Ovary (tissue), 9 donors: ENCODE results near the gene SMYD1. TPM values are rescaled to one million over a fixed set of nuclear protein-coding genes. Genes with fewer than 3 reads are reported as not detected.

Experiments used
- DNase-seq, 5 donors: peaks; one replicate each; pipeline ENCODE4 v3.0.0-alpha.2; 2019 to 2020
- H3K27ac ChIP-seq, 2 donors: fragments of 200-600 bp; one replicate each; pipeline versions ENCODE4 v1.5.1 to v1.8.0; 2019 to 2022
- H3K27me3 ChIP-seq: fragments of 200-600 bp; one replicate; pipeline ENCODE4 v1.8.0; 2022
- H3K36me3 ChIP-seq: fragments of 200-600 bp; sonication (generic); one replicate; pipeline ENCODE4 v1.5.1; 2019
- H3K4me1 ChIP-seq: one replicate; pipeline ENCODE4 v1.8.1; 2013; ENCODE audit warnings: mild to moderate bottlenecking, moderate library complexity; ENCODE audit not compliant: insufficient read depth
- H3K4me3 ChIP-seq: fragments of 200-600 bp; sonication (generic); one replicate; pipeline ENCODE4 v1.5.1; 2017
- H3K9me3 ChIP-seq, 2 donors: fragments of 200-600 bp in 1 of 2; sonication (generic) in 1 of 2; one replicate each; pipeline versions ENCODE4 v1.5.1 to v1.8.1; 2013 to 2019; ENCODE audit warnings: mild to moderate bottlenecking in 1 of 2, moderate library complexity in 1 of 2
- EP300 ChIP-seq: sonication (generic); formaldehyde crosslinking; IDR thresholded peaks from one replicate; pipeline ENCODE4 v1.6.1; 2017; ENCODE audit warnings: antibody characterized with exemption
- POLR2A ChIP-seq: fragments of 450-650 bp; IDR thresholded peaks from one replicate; pipeline ENCODE4 v1.6.1; 2017; ENCODE audit warnings: antibody characterized with exemption, mild to moderate bottlenecking, moderate library complexity
- WGBS, 3 donors: extraction: QIAGEN DNeasy Blood & Tissue Kit in 1 of 3; methylation state at CpG; one replicate each; pipeline versions ENCODE4 v1.1.5 to v1.1.7; 2013 to 2017; 5-methylcytosine and 5-hydroxymethylcytosine counted together
- intact Hi-C, 4 donors: fragments of 100-400 bp; cut with DNase I; formaldehyde crosslinking; loops; one replicate each; pipeline versions ENCODE4 v1.11.0 to v1.15.1; 2022 to 2023
- polyA plus RNA-seq, 2 donors: library from polyadenylated mRNA; stranded (reverse); fragments of 200-250 nt in 1 of 2; fragments of 350-450 nt in 1 of 2; fragmentation: Illumina TruSeq in 1 of 2; extraction: RNeasy Lipid Tissue Mini Kit (QIAGEN cat#74804) in 1 of 2; gene quantifications; one replicate each; pipeline ENCODE4 v1.2.3, GENCODE V29; 2013 to 2014
- total RNA-seq, 7 donors: library from RNA; depleted of rRNA in 2 of 7; stranded (reverse); fragments of >200 nt in 2 of 7; fragmentation: NEBNext Ultra II Directional in 3 of 7; extraction: Animal tissue kit (Norgen Biotek cat#: 25700) in 3 of 7; gene quantifications; one replicate each; pipeline versions ENCODE4 v1.1.0 to v1.2.4, GENCODE V29; 2016 to 2023
- TF ChIP-seq, protein P1 (sequence below), 3 donors: fragments of 450-650 bp in 2 of 3; fragments of 200-600 bp in 1 of 3; IDR thresholded peaks; one replicate each; pipeline versions ENCODE4 v1.5.1 to v1.8.0; 2016 to 2022; ENCODE audit warnings: antibody characterized with exemption in 3 of 3, mild to moderate bottlenecking in 1 of 3
- donor health status: DM: no; HTN: no; CAD: no; lungs with moderate emphysema.
- donor health status: DM: no; HTN: no; CAD: no.
- donor health status: Bipolar disorder and iron deficiency.
- donor health status: DM: yes; HTN: yes; CAD: no.
- donor health status: DM: no; HTN: no; CAD: no.
- donor health status: DM: yes; HTN: yes; CAD: no.

The SMYD1 gene
- total and polyA plus RNA-seq, 9 donors = 0.05 to 0.10 TPM; not detected in 7

GRCh38 chr2:88147145-88147544 lies 79.5 kb downstream of the SMYD1 start:
- 82 to 95% (median 93%) methylated on average over 2 of the region's 2 CpGs for WGBS, 3 donors
- intact Hi-C loops = no loop called here
- H3K27me3 ChIP-seq = no peaks in the 10 kb centered on the region
- no peak for TF ChIP-seq EP300
- TF ChIP-seq, protein P1, sequence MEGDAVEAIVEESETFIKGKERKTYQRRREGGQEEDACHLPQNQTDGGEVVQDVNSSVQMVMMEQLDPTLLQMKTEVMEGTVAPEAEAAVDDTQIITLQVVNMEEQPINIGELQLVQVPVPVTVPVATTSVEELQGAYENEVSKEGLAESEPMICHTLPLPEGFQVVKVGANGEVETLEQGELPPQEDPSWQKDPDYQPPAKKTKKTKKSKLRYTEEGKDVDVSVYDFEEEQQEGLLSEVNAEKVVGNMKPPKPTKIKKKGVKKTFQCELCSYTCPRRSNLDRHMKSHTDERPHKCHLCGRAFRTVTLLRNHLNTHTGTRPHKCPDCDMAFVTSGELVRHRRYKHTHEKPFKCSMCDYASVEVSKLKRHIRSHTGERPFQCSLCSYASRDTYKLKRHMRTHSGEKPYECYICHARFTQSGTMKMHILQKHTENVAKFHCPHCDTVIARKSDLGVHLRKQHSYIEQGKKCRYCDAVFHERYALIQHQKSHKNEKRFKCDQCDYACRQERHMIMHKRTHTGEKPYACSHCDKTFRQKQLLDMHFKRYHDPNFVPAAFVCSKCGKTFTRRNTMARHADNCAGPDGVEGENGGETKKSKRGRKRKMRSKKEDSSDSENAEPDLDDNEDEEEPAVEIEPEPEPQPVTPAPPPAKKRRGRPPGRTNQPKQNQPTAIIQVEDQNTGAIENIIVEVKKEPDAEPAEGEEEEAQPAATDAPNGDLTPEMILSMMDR (IDR thresholded peaks at IDR 0.05) = no peak
- no peak for TF ChIP-seq POLR2A
- H3K4me1 ChIP-seq = no peaks in the 10 kb centered on the region
- no peak overlapping the region for H3K4me3 ChIP-seq
- H3K9me3 ChIP-seq = no peaks in the 10 kb centered on the region
- no peak overlapping the region for H3K27ac ChIP-seq
- H3K36me3 ChIP-seq = no peaks in the 10 kb centered on the region
- DNase-seq = no peak

GRCh38 chr2:88148929-88149438 lies 81.4 kb downstream of the SMYD1 start:
- intact Hi-C loops = no loop called here
- Histone ChIP-seq H3K27ac (no peak overlapping the region), H3K9me3 (no peaks in the 10 kb centered on the region), H3K4me3 (no peak overlapping the region), H3K4me1 (no peaks in the 10 kb centered on the region), H3K27me3 (no peaks in the 10 kb centered on the region), H3K36me3 (no peaks in the 10 kb centered on the region)
- DNase-seq = no peak
- TF ChIP-seq, protein P1 (IDR thresholded peaks at IDR 0.05) = no peak
- TF ChIP-seq POLR2A (no peak), EP300 (no peak)

DNA sequence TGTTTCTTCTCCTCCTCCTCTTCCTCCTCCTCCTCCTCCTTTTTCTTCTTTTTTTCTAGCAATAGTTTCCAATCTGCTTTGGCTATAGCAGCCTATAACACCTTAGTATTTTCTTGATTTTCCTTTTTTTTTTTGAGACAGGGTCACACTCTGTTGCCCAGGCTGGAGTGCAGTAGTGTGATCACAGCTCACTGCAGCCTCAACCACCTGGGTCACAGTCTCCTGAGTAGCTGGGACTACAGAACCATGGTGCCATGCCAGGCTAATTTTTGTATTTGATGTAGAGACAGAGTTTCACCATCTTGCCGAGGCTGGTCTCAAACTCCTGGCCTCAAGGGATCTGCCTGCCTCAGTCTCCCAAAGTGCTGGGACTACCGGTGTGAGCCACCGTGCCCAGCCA lies 91.9 kb downstream of the SMYD1 start:
- TF ChIP-seq POLR2A = no peak
- no peak for TF ChIP-seq EP300
- TF ChIP-seq, protein P1 (IDR thresholded peaks at IDR 0.05) = no peak
- Histone ChIP-seq H3K27me3 (no peaks in the 10 kb centered on the region), H3K27ac (no peak overlapping the region), H3K9me3 (no peaks in the 10 kb centered on the region), H3K36me3 (no peaks in the 10 kb centered on the region), H3K4me1 (no peaks in the 10 kb centered on the region), H3K4me3 (no peak overlapping the region)
- intact Hi-C loops = no loop called here
- 85 to 86% (median 85%) methylated on average over 3 of the region's 3 CpGs for WGBS, 3 donors
- no peak for DNase-seq

DNA sequence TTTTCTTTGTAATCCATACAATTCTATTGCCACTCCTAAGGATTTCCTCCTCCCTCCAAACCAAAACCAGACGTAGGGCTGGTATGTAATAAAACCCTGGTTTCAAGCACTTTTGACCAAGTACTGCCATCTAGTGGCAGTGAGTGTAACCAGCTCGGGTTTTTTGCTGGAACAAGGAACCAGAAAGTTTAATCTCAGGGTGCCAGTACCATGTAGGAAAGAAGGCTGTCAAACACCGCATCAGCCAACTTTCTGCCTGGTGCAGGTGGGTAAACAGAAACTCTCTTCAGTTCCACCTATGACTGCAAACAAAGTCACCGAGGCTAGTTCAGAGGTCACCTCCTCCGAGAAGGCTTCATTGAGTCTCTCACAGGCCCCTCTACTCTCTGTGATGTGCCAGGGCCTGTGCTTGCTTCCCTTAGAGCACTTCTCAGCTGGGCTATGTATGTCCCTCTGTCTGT lies 92.4 kb downstream of the SMYD1 start:
- Histone ChIP-seq H3K9me3 (no peaks in the 10 kb centered on the region), H3K27ac (no peak overlapping the region), H3K4me3 (no peak overlapping the region), H3K27me3 (no peaks in the 10 kb centered on the region), H3K36me3 (no peaks in the 10 kb centered on the region), H3K4me1 (no peaks in the 10 kb centered on the region)
- intact Hi-C loops = loop anchor here in 2 of 4 donors (10.0 kb wide), 3 partner anchors 95 to 145 kb away; partner anchors contain the start of genes KRCC1 (in 1 of the 2), RNU2-63P (in 1 of the 2) and SMYD1 (in 1 of the 2)
- TF ChIP-seq, protein P1 (IDR thresholded peaks at IDR 0.05) = peak; percentile 47 to 68 (median 58)
- no peak for TF ChIP-seq EP300
- peak in 2 of 5 donors; percentile 33 to 51 for DNase-seq
- 29 to 32% (median 32%) methylated on average over 5 of the region's 5 CpGs for WGBS, 3 donors
